Activated CD4-positive, alpha-beta memory T cell treated with anti-CD3 and anti-CD28 coated beads for 36 hours (primary cell): ENCODE results near the gene TTC9. TPM values are rescaled to one million over a fixed set of nuclear protein-coding genes. Genes with fewer than 3 reads are reported as not detected.

Experiments used
- CTCF ChIA-PET: fragments of 350-600 bp; sonication (Branson Sonifier 250); formaldehyde crosslinking; loops from one replicate; lab custom pipeline; 2021; ENCODE audit warnings: antibody characterized with exemption, inconsistent platforms; lab: Charles Lee
- POLR2A ChIA-PET: fragments of 350-600 bp; sonication (Branson Sonifier 250); formaldehyde crosslinking; loops from one replicate; lab custom pipeline; 2021; ENCODE audit warnings: antibody characterized with exemption; lab: Charles Lee
- DNase-seq: peaks from one replicate; pipeline ENCODE4 v3.0.0-alpha.2; 2020
- H3K27ac Mint-ChIP-seq: one replicate; pipeline ENCODE4 v1.8.0; 2021; ENCODE audit warnings: mixed read lengths
- H3K27me3 Mint-ChIP-seq: one replicate; pipeline ENCODE4 v1.8.0; 2021; ENCODE audit warnings: mixed read lengths
- H3K36me3 Mint-ChIP-seq: one replicate; pipeline ENCODE4 v1.8.0; 2021; ENCODE audit warnings: mixed read lengths
- H3K4me1 Mint-ChIP-seq: one replicate; pipeline ENCODE4 v1.8.0; 2021; ENCODE audit warnings: low read depth, mixed read lengths
- H3K4me3 Mint-ChIP-seq: one replicate; pipeline ENCODE4 v1.8.0; 2021; ENCODE audit warnings: mild to moderate bottlenecking, mixed read lengths
- H3K9me3 Mint-ChIP-seq: one replicate; pipeline ENCODE4 v1.8.0; 2021; ENCODE audit warnings: mixed read lengths
- intact Hi-C: fragments of 100-400 bp; cut with micrococcal nuclease; formaldehyde crosslinking; loops from one replicate; pipeline ENCODE4 v1.15.1; 2023
- total RNA-seq, 2 experiments: library from RNA; stranded (reverse); gene quantifications; one replicate each; pipeline ENCODE4 v1.2.3, GENCODE V29; 2021

TTC9 gene
- total RNA-seq, 2 experiments from 2014 or later, result 8.6 to 9.5 TPM

GRCh38 chr14:70707138-70708038, 65.7 kb downstream of the TTC9 start:
- H3K4me1 Mint-ChIP-seq, result peaks cover 2% of the 10 kb centered on the region
- POLR2A ChIA-PET, result interaction anchor here (1.2 kb wide), 1 partner anchor 12 kb away, joined by 3 read pairs; no protein-coding TSS in a partner anchor
- H3K9me3 Mint-ChIP-seq, result no peaks in the 10 kb centered on the region
- no peak overlapping the region for H3K4me3 Mint-ChIP-seq
- intact Hi-C loops, result no loop called here
- no peak overlapping the region for H3K27ac Mint-ChIP-seq
- H3K36me3 Mint-ChIP-seq, result no peaks in the 10 kb centered on the region
- no peaks in the 10 kb centered on the region for H3K27me3 Mint-ChIP-seq
- peak; percentile 27 for DNase-seq
- CTCF ChIA-PET, result interaction anchor here (0.5 to 1.6 kb wide), 3 partner anchors 84 to 243 kb away, joined by 3 to 4 read pairs (median 3); no protein-coding TSS in a partner anchor

- no peak for DNase-seq
- Mint-ChIP-seq H3K4me1 (peaks cover 3% of the 10 kb centered on the region), H3K36me3 (no peaks in the 10 kb centered on the region), H3K9me3 (no peaks in the 10 kb centered on the region), H3K4me3 (no peak overlapping the region), H3K27me3 (no peaks in the 10 kb centered on the region), H3K27ac (no peak overlapping the region)
- ChIA-PET POLR2A (interaction anchor here (1.2 kb wide), 1 partner anchor 11 kb away, joined by 3 read pairs; no protein-coding TSS in a partner anchor), CTCF (interaction anchor here (0.6 to 1.6 kb wide), 4 partner anchors 20 to 280 kb away, joined by 3 to 4 read pairs (median 3); no protein-coding TSS in a partner anchor)
- intact Hi-C loops, result no loop called here
These were observed 67.2 kb downstream of the TTC9 start for GRCh38 chr14:70708717-70709570.

GRCh38 chr14:70709726-70710382, 68.1 kb downstream of the TTC9 start:
- intact Hi-C loops, result loop anchor here (5.0 kb wide), 1 partner anchor 68 kb away; the partner anchor contains the start of gene TTC9
- H3K4me1 Mint-ChIP-seq, result peaks cover 4% of the 10 kb centered on the region
- no peaks in the 10 kb centered on the region for H3K36me3 Mint-ChIP-seq

GRCh38 chr14:70711451-70711850, 69.7 kb downstream of the TTC9 start:
- no peaks in the 10 kb centered on the region for H3K27me3 Mint-ChIP-seq

More at GRCh38 chr14:70709726-70710382, 68.1 kb downstream of the TTC9 start:
- Mint-ChIP-seq H3K4me3 (no peak overlapping the region), H3K27me3 (no peaks in the 10 kb centered on the region), H3K9me3 (no peaks in the 10 kb centered on the region), H3K27ac (no peak overlapping the region)
- no peak for DNase-seq
- ChIA-PET POLR2A (interaction anchor here (1.0 kb wide), 1 partner anchor 118 kb away, joined by 3 read pairs; no protein-coding TSS in a partner anchor), CTCF (interaction anchor here (2.0 kb wide), 1 partner anchor 89 kb away, joined by 5 read pairs; no protein-coding TSS in a partner anchor)

GRCh38 chr14:70713096-70713495, 71.4 kb downstream of the TTC9 start:
- no peak for DNase-seq
- peaks cover 3% of the 10 kb centered on the region for H3K4me1 Mint-ChIP-seq
- H3K27ac Mint-ChIP-seq, result no peak overlapping the region
- no peak overlapping the region for H3K4me3 Mint-ChIP-seq
- no peaks in the 10 kb centered on the region for H3K36me3 Mint-ChIP-seq
- ChIA-PET CTCF (interaction anchor here (0.6 to 4.6 kb wide), 19 partner anchors 10 to 882 kb away, joined by 3 to 59 read pairs (median 4); no protein-coding TSS in a partner anchor), POLR2A (no interaction called here)
- no peaks in the 10 kb centered on the region for H3K27me3 Mint-ChIP-seq
- intact Hi-C loops, result loop anchor here (1.0 to 5.0 kb wide), 2 partner anchors 71 to 104 kb away; partner anchors contain the start of gene TTC9
- no peaks in the 10 kb centered on the region for H3K9me3 Mint-ChIP-seq

More at GRCh38 chr14:70711451-70711850, 69.7 kb downstream of the TTC9 start:
- intact Hi-C loops, result loop anchor here (5.0 kb wide), 1 partner anchor 69 kb away; the partner anchor contains the start of gene TTC9
- Mint-ChIP-seq H3K36me3 (no peaks in the 10 kb centered on the region), H3K27ac (no peak overlapping the region), H3K9me3 (no peaks in the 10 kb centered on the region), H3K4me3 (no peak overlapping the region), H3K4me1 (peaks cover 4% of the 10 kb centered on the region)
- no peak for DNase-seq
- ChIA-PET POLR2A (interaction anchor here (0.9 kb wide), 1 partner anchor 70 kb away, joined by 3 read pairs; the partner anchor contains the start of gene TTC9), CTCF (interaction anchor here (0.7 to 2.0 kb wide), 4 partner anchors 9 to 90 kb away, joined by 3 to 5 read pairs (median 3); no protein-coding TSS in a partner anchor)

GRCh38 chr14:70713511-70713916, 71.8 kb downstream of the TTC9 start:
- ChIA-PET POLR2A (no interaction called here), CTCF (interaction anchor here (0.6 to 4.6 kb wide), 19 partner anchors 10 to 882 kb away, joined by 3 to 59 read pairs (median 4); no protein-coding TSS in a partner anchor)
- intact Hi-C loops, result loop anchor here (1.0 to 5.0 kb wide), 2 partner anchors 71 to 104 kb away; partner anchors contain the start of gene TTC9
- Mint-ChIP-seq H3K27me3 (no peaks in the 10 kb centered on the region), H3K36me3 (no peaks in the 10 kb centered on the region), H3K4me3 (no peak overlapping the region), H3K27ac (no peak overlapping the region), H3K4me1 (peaks cover 3% of the 10 kb centered on the region), H3K9me3 (no peaks in the 10 kb centered on the region)
- DNase-seq, result no peak

- DNase-seq, result peak; percentile 32
- Mint-ChIP-seq H3K27ac (no peak overlapping the region), H3K27me3 (no peaks in the 10 kb centered on the region), H3K4me1 (peaks cover 3% of the 10 kb centered on the region), H3K36me3 (no peaks in the 10 kb centered on the region), H3K9me3 (no peaks in the 10 kb centered on the region), H3K4me3 (no peak overlapping the region)
- ChIA-PET POLR2A (no interaction called here), CTCF (interaction anchor here (0.6 to 4.6 kb wide), 17 partner anchors 9 to 627 kb away, joined by 3 to 59 read pairs (median 5); partner anchors contain the start of gene TTC9)
- intact Hi-C loops, result loop anchor here (1.0 to 5.0 kb wide), 3 partner anchors 53 to 91 kb away; partner anchors contain the start of gene TTC9
These were observed 72.4 kb downstream of the TTC9 start for GRCh38 chr14:70714055-70714550.

- intact Hi-C loops, result no loop called here
- DNase-seq, result no peak
- H3K9me3 Mint-ChIP-seq, result no peaks in the 10 kb centered on the region
- no peak overlapping the region for H3K4me3 Mint-ChIP-seq
- H3K36me3 Mint-ChIP-seq, result no peaks in the 10 kb centered on the region
- ChIA-PET POLR2A (no interaction called here), CTCF (interaction anchor here (1.2 to 4.6 kb wide), 2 partner anchors 93 to 102 kb away, joined by 3 to 59 read pairs; no protein-coding TSS in a partner anchor)
- no peak overlapping the region for H3K27ac Mint-ChIP-seq
- no peaks in the 10 kb centered on the region for H3K27me3 Mint-ChIP-seq
- peaks cover 3% of the 10 kb centered on the region for H3K4me1 Mint-ChIP-seq
These were observed 74.8 kb downstream of the TTC9 start for GRCh38 chr14:70716483-70716882.

GRCh38 chr14:70716958-70717357, 75.2 kb downstream of the TTC9 start:
- intact Hi-C loops, result no loop called here
- H3K36me3 Mint-ChIP-seq, result no peaks in the 10 kb centered on the region
- CTCF ChIA-PET, result no interaction called here
- POLR2A ChIA-PET, result no interaction called here
- peaks cover 3% of the 10 kb centered on the region for H3K4me1 Mint-ChIP-seq
- no peaks in the 10 kb centered on the region for H3K27me3 Mint-ChIP-seq
- no peak for DNase-seq
- no peaks in the 10 kb centered on the region for H3K9me3 Mint-ChIP-seq
- no peak overlapping the region for H3K27ac Mint-ChIP-seq
- H3K4me3 Mint-ChIP-seq, result no peak overlapping the region

- Mint-ChIP-seq H3K36me3 (no peaks in the 10 kb centered on the region), H3K4me3 (no peak overlapping the region), H3K4me1 (peaks cover 3% of the 10 kb centered on the region), H3K27me3 (no peaks in the 10 kb centered on the region), H3K27ac (no peak overlapping the region), H3K9me3 (no peaks in the 10 kb centered on the region)
- DNase-seq, result no peak
- POLR2A ChIA-PET, result no interaction called here
- CTCF ChIA-PET, result no interaction called here
- intact Hi-C loops, result no loop called here
These were observed 76.8 kb downstream of the TTC9 start for GRCh38 chr14:70718383-70719118.
